ENCODE data around the gene MAPK6.

GRCh38 chr15:51991141-51991540, 27.9 kb upstream of the MAPK6 start:
- TF ChIP-seq POLR2A (IDR thresholded peaks at IDR 0.05) (no peak), CTCF (IDR thresholded peaks at IDR 0.05) (no peak)
